ENCODE results near the gene ZNF804B.

- TF ChIP-seq MAX (IDR thresholded peaks at IDR 0.05; ENCODE audit: low read depth, low read length) (no peak), CTCF (IDR thresholded peaks at IDR 0.05; ENCODE audit: low read depth, low read length) (no peak), POLR2A (IDR thresholded peaks at IDR 0.05; ENCODE audit: extremely low read depth, insufficient read length) (no peak)
Observed at GRCh38 chr7:88775838-88776237, 16.3 kb downstream of the ZNF804B start.
